HG03097 (cell line): ENCODE measurements around the gene MYO7A.
"Not testable (repeated sequence)": the region's sequence is repeated elsewhere in the genome, so short reads cannot be mapped to it uniquely, and the experiment has no call there.

Experiments
- ATAC-seq: cut with Tn5 transposase; IDR thresholded peaks from one replicate; pipeline ENCODE4 v1.9.1; 2021; ENCODE audit not compliant: unreplicated experiment, low FRiP score

MYO7A gene

GRCh38 chr11:77092382-77092781, 35.7 kb upstream of the MYO7A start:
- no peak for ATAC-seq

GRCh38 chr11:77093056-77093891, 34.8 kb upstream of the MYO7A start:
- no peak for ATAC-seq

GRCh38 chr11:77093987-77094840, 33.8 kb upstream of the MYO7A start:
- ATAC-seq: no peak

- no peak for ATAC-seq
Measured at GRCh38 chr11:77094841-77095365, 33.1 kb upstream of the MYO7A start.

- ATAC-seq: no peak
Measured at GRCh38 chr11:77095551-77096490, 32.2 kb upstream of the MYO7A start.

GRCh38 chr11:77096591-77097019, 31.4 kb upstream of the MYO7A start:
- ATAC-seq: no peak

GRCh38 chr11:77097180-77097579, 30.9 kb upstream of the MYO7A start:
- ATAC-seq: not testable (repeated sequence)

GRCh38 chr11:77100166-77101042, 27.6 kb upstream of the MYO7A start:
- ATAC-seq: no peak

- ATAC-seq: no peak
Measured at GRCh38 chr11:77101043-77101537, 27.0 kb upstream of the MYO7A start.

- ATAC-seq: no peak
Measured at GRCh38 chr11:77102246-77103210, 25.5 kb upstream of the MYO7A start, which contains the start of gene OMP. Gene OMP, plus strand, starts transcription at chr11:77102840. Its CDS starts 0 bp downstream, at chr11:77102840.

- no peak for ATAC-seq
Measured at GRCh38 chr11:77103319-77103718, 24.7 kb upstream of the MYO7A start.

GRCh38 chr11:77104727-77105126, 23.3 kb upstream of the MYO7A start:
- no peak for ATAC-seq

GRCh38 chr11:77106321-77106720, 21.7 kb upstream of the MYO7A start:
- ATAC-seq: no peak

- ATAC-seq: no peak
Measured at GRCh38 chr11:77106759-77107158, 21.3 kb upstream of the MYO7A start.

- ATAC-seq: no peak
Measured at GRCh38 chr11:77107950-77108349, 20.1 kb upstream of the MYO7A start.

- no peak for ATAC-seq
Measured at GRCh38 chr11:77108436-77108835, 19.6 kb upstream of the MYO7A start.

GRCh38 chr11:77109236-77110019, 18.6 kb upstream of the MYO7A start:
- no peak for ATAC-seq
